NB4 (cell line): ENCODE data around the gene NDRG3.

Experiments
- POLR2A ChIP-seq: IDR thresholded peaks from 2 replicates; pipeline ENCODE4 v1.6.1; 2011; ENCODE audit warnings: mild to moderate bottlenecking; ENCODE audit not compliant: insufficient read length; ENCODE audit errors: extremely low read depth
- TF ChIP-seq, protein P1 (sequence below): IDR thresholded peaks from one replicate; pipeline ENCODE4 v1.5.1; 2012; ENCODE audit warnings: low read depth, low read length

DNA sequence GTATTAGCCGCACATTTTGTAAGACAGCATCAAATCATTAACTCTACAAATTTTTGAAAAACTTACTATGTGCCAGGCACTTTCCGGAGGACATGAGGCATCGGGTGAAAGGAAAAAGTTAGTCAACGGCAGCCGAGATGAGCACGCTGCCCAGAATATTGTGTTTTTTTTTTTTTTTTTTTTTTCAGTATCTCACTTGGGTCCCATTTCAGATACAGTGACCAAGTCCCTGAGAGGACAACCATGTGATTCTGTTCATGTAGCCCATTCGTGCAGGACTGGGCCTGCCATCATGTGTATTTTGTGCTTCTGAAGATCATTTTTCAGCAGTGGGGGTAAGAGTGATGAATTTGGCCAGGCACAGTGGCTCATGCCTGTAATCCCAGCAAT lies 101.2 kb downstream of the NDRG3 start:
- TF ChIP-seq, protein P1, sequence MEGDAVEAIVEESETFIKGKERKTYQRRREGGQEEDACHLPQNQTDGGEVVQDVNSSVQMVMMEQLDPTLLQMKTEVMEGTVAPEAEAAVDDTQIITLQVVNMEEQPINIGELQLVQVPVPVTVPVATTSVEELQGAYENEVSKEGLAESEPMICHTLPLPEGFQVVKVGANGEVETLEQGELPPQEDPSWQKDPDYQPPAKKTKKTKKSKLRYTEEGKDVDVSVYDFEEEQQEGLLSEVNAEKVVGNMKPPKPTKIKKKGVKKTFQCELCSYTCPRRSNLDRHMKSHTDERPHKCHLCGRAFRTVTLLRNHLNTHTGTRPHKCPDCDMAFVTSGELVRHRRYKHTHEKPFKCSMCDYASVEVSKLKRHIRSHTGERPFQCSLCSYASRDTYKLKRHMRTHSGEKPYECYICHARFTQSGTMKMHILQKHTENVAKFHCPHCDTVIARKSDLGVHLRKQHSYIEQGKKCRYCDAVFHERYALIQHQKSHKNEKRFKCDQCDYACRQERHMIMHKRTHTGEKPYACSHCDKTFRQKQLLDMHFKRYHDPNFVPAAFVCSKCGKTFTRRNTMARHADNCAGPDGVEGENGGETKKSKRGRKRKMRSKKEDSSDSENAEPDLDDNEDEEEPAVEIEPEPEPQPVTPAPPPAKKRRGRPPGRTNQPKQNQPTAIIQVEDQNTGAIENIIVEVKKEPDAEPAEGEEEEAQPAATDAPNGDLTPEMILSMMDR, result no peak
- TF ChIP-seq POLR2A, result no peak
